Right hindlimb (tissue), 1 donor: ENCODE measurements around the gene FFAR3.
"Not testable (repeated sequence)": the region's sequence is repeated elsewhere in the genome, so short reads cannot be mapped to it uniquely, and the experiment has no call there.

ENCODE experiments used
- DNase-seq: peaks from one replicate; pipeline ENCODE4 v3.0.0-alpha.2; 2018

Gene FFAR3

DNA sequence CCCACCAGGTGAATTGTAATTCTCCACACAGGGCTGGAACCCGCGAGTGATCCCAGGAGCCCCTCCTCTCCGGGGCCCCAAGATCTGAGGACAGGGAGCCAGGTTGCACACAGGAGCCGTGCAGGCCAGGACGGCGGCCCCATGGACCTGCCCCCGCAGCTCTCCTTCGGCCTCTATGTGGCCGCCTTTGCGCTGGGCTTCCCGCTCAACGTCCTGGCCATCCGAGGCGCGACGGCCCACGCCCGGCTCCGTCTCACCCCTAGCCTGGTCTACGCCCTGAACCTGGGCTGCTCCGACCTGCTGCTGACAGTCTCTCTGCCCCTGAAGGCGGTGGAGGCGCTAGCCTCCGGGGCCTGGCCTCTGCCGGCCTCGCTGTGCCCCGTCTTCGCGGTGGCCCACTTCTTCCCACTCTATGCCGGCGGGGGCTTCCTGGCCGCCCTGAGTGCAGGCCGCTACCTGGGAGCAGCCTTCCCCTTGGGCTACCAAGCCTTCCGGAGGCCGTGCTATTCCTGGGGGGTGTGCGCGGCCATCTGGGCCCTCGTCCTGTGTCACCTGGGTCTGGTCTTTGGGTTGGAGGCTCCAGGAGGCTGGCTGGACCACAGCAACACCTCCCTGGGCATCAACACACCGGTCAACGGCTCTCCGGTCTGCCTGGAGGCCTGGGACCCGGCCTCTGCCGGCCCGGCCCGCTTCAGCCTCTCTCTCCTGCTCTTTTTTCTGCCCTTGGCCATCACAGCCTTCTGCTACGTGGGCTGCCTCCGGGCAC, 6.7 kb upstream of the FFAR3 start:
- no peak for DNase-seq

DNA sequence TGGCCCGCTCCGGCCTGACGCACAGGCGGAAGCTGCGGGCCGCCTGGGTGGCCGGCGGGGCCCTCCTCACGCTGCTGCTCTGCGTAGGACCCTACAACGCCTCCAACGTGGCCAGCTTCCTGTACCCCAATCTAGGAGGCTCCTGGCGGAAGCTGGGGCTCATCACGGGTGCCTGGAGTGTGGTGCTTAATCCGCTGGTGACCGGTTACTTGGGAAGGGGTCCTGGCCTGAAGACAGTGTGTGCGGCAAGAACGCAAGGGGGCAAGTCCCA, 6.1 kb upstream of the FFAR3 start:
- no peak for DNase-seq

DNA sequence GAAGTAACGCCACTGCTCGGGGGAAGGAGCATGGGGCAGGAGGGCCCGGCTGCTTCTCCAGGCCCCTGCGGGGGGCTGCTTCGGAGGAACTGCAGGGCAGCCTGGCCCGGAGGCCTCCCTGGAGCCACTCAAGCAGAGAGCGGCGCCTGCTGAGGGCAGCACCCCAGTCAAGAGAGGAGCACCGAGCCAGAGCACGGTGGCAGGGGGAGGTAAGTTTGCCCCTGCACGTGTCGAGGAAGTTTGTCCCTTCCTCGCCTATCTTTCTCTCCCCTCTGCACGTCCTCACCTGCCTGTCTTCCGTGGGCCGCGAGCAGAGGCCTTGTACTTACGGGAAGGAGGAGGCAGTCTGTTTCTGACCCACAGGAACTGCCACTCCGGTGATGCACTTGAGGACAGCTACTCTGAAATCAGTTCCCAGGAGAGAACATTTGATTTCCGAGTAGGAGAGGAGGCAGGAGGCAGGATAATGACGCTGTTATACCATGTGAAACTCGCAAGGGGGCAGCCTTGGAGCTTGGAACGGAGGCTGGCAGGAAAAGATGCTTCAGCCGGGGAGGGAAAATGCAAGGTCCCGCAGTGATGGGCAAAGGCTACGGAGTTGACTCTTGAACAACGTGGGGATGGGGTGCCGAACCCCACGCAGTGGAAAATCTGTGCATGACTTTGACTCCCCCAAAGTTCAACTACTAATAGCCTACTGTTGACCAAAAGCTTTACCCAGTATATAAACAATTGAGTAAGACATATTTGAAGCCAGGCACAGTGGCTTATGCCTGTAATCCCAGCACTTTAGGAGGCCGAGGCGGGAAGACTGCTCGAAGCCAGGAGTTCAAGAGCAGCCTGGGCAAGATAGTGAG, 5.6 kb upstream of the FFAR3 start:
- DNase-seq: peak; percentile 70

DNA sequence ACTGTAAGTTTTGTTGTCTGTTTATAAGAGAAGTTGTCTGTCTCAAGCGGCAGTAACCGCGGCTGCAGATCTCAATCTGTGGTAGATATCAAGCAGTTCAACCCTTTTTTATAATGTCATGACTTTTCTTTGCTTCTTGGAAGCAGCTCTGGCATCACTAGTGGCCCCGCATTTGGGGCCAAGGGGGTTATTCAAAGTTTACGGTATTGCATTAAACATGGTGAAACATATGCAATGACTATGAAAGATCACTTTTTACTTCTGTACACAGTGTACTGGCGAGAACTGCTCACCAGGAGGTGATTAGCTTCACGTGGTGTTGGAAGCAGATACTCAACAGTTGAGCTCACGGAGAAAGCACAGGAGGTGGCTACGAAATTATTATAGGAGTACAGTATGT, 4.6 kb upstream of the FFAR3 start:
- DNase-seq: no peak

DNA sequence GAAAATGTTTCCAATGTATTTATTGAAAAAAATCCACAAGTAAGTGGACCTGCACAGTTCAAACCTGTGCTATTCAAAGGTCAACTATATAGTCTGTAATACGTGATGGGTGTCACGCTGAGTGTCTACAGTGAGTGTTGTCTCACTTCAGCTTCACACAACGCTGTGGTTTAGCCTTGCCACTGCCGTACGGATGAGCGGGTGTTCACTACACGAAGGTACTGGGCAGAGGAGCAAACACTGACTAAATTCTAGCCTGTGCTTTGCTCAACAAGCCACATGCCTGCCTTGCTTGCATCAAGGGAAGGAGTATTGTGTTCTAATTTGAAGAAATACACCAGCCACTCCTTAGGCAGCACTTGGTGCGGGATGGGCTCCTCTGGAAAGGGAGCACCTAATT, 3.4 kb upstream of the FFAR3 start:
- no peak for DNase-seq

DNA sequence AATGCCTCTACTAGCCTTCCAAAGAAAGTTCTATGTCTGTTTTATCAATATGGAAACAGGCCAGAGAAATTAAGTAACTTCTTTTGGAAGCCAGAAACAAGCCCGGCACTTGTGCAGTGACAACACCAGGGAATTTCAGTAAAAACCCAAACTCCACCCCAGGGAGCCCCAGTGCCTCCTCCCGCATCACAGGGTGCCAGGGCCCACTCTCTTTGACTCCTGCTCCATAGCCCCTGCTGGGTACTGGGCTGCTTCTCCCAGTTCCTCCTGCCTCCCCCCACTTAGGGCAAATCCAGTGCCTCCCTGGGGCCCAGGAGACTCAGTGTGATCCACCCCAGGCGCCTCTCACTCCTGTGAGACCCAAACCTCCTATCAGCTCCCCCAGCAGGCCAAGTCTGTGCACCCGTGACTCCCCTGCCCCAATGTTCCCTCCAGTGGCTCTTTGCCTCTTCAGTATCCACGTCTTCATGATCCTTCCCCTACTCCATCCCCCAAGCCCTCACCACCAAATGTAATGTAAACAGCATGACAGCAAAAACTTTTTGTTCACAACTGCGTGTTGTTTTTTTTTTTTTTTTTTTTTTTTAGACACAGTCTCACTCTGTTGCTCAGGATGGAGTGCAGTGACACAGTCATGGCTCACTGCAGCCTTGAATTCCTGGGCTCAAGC, 2.3 kb upstream of the FFAR3 start:
- no peak for DNase-seq

DNA sequence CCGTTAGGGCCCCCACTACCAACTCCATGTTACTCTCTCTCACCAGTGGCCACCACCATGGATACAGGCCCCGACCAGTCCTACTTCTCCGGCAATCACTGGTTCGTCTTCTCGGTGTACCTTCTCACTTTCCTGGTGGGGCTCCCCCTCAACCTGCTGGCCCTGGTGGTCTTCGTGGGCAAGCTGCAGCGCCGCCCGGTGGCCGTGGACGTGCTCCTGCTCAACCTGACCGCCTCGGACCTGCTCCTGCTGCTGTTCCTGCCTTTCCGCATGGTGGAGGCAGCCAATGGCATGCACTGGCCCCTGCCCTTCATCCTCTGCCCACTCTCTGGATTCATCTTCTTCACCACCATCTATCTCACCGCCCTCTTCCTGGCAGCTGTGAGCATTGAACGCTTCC, 574 bp downstream of the FFAR3 start:
- not testable (repeated sequence) for DNase-seq

DNA sequence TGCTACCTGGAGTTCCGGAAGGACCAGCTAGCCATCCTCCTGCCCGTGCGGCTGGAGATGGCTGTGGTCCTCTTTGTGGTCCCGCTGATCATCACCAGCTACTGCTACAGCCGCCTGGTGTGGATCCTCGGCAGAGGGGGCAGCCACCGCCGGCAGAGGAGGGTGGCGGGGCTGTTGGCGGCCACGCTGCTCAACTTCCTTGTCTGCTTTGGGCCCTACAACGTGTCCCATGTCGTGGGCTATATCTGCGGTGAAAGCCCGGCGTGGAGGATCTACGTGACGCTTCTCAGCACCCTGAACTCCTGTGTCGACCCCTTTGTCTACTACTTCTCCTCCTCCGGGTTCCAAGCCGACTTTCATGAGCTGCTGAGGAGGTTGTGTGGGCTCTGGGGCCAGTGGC, 1.1 kb downstream of the FFAR3 start:
- not testable (repeated sequence) for DNase-seq

DNA sequence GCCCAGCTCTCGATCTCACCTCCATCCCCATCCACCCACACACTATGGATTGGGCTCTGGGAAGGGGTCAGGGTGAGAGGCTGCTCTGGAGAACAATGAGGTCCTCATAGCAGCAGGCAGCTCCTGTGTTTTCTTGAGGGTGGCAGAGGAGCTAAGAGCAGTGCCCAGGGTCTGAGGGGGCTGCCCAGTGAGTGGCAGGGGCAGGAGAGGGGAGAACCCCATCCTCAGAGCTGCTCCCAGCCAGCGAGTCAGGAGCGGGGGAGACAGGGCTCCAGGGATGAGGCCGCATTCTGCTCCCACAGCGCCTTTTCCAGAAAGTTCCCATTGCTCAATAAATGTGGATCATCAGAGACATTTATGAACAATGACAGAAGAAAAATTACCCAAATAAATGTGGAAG, 1.8 kb downstream of the FFAR3 start:
- not testable (repeated sequence) for DNase-seq

DNA sequence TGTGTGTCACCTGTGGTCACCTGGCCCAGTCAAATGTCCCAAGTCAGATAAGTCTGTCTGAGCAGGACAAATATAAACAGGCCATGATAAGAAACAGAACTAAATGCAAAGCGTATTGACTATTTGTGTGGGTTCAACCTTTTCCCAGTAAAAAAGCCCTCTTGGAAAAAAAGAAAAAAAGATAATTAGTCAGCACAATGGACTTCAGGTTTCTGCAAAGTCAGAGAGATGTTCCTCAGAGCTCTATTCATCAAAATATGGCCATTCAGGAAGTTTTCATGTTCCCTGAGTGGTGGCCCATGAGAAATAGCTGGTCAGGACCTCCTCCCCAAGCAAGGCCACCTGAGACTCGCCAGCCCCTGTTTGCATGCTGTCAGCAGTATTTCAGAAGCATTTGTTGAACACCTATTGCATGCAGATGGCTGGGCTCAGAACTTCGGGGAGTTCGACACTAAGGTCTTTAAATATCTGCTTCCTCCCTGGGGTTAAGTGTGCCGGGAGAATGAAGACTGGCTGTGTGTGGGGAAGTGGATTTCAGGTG, 2.7 kb downstream of the FFAR3 start:
- DNase-seq: no peak

DNA sequence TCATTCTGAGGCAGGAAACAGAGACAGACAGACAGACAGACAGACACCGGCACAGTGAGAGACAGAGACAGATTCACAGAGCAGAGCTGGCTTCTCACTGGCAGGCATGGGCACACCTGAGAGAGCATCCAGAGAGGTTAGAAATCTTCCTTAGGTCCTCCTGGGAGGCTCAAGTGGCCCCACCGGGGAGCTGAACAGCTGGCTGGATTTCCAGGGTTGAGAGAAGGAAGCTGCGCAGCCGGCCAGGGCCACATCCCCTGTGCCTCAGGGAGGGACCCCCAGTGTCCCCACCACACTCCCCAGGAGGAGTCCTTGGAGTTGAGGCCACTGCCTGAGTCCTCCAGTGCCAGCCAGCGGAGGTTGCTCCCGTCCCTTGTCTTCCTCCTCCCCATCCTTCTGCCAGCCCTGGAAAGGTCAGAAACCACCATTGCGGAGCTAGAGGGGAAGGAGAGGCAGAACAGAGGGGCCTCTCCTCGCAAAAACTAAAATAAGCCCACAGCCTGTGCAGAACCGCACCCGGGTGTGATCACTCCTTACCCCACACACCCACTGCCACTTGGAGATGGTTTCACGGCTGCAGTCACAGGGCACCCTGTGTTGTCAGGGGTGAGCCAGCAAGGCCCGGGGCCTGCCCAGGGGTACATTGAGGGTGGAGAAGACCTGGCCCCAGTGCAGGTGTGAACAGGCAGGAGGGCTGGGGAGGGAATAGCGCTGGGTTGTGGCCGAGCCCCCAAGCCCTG, 4.2 kb downstream of the FFAR3 start:
- no peak for DNase-seq

DNA sequence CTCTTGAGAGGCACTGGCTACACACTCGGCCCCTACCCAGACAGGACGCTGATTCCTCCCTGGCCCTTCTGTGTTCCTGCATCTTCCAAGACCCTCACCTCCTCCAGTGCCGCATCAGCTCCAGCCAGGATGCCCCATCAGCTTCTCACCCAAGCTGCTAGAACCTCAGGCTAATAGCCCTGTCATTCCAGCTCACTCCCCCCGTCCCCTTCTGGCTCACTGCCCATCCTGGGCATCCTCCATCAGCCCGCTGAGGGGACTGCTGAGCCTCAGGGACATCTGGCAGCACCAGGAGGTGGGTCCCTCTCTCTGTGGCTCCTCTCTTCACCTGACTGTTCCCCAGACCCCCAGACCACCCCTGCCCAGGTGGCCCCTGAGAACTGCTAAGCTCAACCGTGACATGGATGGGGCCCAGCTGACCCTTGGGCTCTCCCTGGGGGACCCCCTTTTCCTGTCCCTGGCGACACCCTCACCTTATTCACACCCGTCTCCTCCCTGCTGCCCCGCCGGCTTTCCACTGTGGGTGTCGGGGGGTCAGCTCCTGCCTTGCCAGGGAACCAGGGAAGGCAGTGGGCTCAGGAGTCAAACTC, 4.8 kb downstream of the FFAR3 start:
- no peak for DNase-seq

DNA sequence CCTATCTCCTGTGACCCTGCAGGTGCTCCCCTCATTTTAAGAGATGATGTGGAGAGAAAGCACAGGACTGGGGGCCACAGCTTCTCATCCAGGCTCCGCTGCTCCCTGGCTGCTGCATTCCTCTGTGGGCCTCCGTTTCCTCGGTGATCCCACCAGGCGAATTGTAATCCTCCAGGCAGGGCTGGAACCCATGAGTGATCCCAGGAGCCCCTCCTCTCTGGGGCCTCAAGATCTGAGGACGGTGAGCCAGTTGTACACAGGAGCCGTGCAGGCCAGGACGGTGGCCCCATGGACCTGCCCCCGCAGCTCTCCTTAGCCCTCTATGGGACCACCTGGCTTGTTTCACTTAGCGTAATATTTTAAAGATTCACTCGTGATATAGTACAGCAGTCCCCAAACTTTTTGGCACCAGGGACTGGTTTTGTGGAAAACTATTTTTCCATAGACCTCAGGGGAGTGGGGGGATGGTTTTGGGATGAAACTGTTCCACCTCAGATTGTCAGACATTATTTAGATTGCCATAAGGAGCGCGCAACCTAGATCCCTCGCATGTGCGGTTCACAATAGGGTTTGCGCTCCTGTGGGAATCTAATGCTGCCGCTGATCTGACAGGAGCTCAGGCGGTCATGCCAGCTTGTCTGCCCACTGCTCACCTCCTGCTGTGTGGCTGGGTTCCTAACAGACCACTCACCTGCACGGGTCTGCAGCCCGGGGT, 5.6 kb downstream of the FFAR3 start:
- no peak for DNase-seq

DNA sequence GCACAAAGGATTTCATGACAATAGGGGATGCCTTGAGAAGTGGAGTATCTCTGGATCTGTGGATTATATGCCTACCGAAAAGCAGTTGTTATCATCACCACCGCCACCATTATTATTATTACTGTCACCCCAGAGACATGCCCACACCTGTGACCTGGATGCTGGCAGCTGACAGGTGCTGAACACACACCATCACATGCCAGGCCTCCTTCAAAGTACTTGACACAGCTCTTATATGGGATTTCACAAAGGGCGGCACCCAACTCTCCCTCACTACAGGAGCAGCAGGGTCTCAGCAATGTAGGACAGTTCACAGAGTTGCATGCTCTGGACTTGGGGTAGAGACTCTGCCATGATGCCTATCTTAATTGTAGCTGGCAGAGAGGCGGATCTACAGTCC, 7.0 kb downstream of the FFAR3 start:
- no peak for DNase-seq

DNA sequence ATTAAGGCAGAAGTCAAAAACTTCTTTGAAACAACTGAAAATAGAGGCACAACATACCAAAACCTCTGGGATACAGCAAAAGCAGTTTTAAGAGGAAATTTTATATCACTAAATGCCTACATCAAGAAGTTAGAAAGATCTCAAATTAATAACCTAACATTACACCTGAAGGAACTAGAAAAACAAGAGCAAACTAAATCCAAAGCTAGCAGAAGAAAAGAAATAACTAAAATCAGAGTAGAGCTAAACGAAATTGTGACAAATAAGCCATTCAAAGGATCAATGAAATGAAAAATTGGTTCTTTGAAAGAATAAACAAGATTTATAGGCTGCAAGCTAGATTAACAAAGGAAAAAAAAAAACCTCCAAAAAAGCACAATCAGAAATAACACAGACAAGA, 10.1 kb downstream of the FFAR3 start:
- DNase-seq: no peak

DNA sequence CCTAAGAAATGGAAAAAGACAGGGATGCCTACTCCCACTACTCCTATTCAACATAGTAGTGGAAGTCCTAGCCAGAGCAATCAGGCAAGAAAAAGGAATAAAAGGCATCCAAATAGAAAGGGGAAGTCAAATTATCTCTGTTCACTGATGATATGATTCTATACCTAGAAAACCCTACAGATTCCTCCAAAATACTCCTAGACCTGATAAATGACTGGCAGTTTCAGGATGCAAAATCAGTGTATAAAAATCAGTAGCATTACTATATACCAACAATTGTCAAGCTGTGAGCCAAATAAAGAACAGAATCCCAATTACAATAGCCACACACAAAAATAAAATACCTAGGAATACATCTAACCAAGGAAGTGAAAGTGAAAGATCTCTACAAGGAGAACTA, 11.3 kb downstream of the FFAR3 start:
- DNase-seq: no peak

DNA sequence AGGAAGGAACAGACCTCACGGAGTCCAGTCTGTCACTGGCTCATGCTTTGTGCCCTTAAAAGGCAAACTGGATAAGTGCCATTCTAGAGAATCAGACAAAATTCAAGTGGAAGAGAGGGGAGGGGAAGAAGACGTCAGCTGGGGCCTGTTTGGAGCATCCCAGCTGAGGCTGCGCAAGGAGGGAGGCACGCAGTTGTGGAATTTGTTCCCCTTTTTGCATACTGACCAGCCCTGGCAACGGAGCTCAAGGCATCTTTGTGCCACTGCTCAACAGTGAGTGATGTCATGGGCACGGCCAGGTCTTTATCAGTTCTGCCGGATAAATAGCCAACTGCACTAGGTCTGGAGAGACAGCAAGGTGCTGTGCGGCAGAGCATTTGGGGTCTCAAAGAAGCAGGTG, 12.5 kb downstream of the FFAR3 start, which contains the start of gene GPR42:
Gene GPR42, plus strand, starts transcription at position 347 of the 400 bp plus-strand sequence. CDS start 292 bp downstream, outside the sequence.
- no peak for DNase-seq

DNA sequence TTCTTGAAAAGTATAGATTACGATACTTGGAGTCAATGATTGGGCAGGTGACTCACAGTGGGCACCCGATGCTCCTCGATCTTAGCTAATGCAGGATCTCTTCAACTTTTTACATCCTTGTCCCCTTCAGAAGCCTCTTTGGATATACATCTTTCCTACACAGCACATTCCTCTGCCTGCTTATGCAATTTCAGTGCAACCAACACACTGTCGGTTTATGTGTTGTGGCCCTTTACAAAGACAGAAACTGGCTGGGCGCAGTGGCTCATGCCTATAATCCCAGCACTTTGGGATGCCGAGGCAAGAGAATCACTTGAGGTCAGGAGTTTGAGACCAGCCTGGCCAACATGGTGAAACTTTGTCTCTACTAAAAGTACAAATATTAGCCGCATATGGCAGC, 15.2 kb downstream of the FFAR3 start:
- DNase-seq: no peak

DNA sequence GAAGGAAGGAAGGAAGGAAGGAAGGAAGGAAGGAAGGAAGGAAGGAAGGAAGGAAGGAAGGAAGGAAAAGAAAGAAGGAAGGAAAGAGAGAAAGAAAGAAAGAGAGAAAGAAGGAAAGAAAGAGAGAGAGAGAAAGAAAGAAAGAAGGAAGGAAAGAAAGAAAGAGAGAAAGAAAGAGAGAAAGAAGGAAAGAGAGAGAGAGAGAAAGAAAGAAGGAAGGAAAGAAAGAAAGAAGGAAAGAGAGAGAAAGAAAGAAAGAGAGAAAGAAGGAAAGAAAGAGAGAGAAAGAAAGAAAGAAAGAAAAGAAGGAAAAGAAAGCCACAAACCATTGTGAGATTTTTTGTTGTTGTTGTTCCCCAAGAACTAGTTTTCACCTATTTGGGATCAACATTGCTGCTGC, 15.8 kb downstream of the FFAR3 start:
- not testable (repeated sequence) for DNase-seq

DNA sequence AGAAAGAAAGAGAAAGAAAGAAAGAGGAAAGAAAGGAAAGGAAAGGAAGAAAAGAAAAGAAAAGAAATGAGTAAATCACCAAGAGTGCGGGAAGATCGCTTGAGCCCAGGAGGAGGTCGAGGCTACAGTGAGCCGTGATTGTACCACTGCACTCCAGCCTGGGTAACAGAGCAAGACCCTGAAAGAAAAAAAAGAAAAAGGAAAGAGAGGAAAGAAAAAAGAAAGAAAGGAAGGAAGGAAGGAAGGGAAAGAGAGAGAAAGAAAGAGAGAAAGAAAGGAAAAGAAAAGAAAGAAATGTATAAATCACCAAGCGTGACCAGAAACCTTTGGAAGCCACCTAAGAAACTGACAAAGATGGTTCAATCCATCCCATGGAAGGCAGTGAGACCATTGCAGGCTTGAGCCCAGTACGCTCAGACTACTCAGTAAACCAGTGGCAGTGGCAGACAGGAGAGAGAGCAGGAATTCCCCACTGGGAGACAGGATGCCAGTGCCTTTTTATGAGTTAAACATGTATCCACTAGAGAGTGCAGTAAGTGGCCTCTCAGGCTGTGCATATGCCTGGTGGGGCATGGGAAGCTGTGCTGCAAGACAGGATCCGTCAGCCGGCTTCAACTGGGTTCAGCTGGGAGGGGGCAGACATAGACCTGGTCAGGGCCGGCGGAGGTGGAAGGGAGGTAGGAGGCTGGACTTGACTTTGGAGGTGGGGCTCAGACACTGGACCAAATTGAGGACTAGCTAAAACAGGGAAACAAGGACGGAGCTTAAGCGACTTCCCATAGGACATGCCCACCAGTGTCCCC, 17.4 kb downstream of the FFAR3 start:
- DNase-seq: no peak

DNA sequence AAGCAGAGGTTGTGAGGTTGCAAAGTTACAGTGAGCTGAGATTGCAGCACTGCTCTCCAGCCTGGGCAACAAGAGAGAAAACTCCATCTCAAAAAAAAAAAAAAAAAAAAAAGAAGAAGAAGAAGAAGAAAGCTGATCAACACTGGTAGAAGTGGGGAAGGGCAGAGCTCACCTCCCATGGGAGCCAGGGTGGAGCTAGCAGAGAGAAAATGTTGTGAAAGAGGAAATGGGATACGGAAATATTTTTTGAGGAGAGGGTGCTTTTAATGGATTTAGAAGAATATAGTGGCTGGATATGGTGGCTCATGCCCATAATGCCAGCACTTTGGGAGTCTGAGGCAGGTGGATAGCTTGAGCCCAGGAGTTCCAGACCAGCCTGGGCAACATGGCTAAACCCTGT, 19.4 kb downstream of the FFAR3 start:
- DNase-seq: no peak
